ENCODE data around the gene LTBR. TPM values are rescaled to one million over a fixed set of nuclear protein-coding genes. Genes with fewer than 3 reads are reported as not detected.

Gene LTBR
- polyA plus RNA-seq, 1 donor from 2014 or later = not detected

GRCh38 chr12:6376079-6376869 is 7.7 kb upstream of the LTBR start:
- no peaks in the 10 kb centered on the region for H4K20me1 ChIP-seq (ENCODE audit: insufficient read depth)
- no peaks in the 10 kb centered on the region for H3K79me2 ChIP-seq (replicated peaks; ENCODE audit: insufficient read depth, low read length)
- H3K27me3 ChIP-seq (ENCODE audit: insufficient read depth, low read depth, low read length) = no peaks in the 10 kb centered on the region
- no peak overlapping the region for H3K27ac ChIP-seq (ENCODE audit: low read length)
- H3K9ac ChIP-seq (ENCODE audit: low read length) = no peak overlapping the region
- H3K9me3 ChIP-seq (ENCODE audit: low read length) = no peaks in the 10 kb centered on the region
- H2AFZ ChIP-seq (ENCODE audit: low read depth, low read length) = no peak overlapping the region
- H3K4me3 ChIP-seq (ENCODE audit: low read length) = no peak overlapping the region
- H3K36me3 ChIP-seq (ENCODE audit: insufficient read depth, low read length) = no peaks in the 10 kb centered on the region
- H3K9me2 ChIP-seq (ENCODE audit: insufficient read depth, low read length) = no peaks in the 10 kb centered on the region
- no peak overlapping the region for H3K4me2 ChIP-seq (ENCODE audit: low read length)
- TF ChIP-seq EP300 (conservative IDR thresholded peaks at IDR 0.05; ENCODE audit: poor library complexity, severe bottlenecking) (no peak), POLR2AphosphoS5 (IDR thresholded peaks at IDR 0.05) (no peak), CTCF (IDR thresholded peaks at IDR 0.05; ENCODE audit: poor library complexity, severe bottlenecking) (no peak), REST (IDR thresholded peaks at IDR 0.05; ENCODE audit: borderline replicate concordance) (no peak), MXI1 (conservative IDR thresholded peaks at IDR 0.05; ENCODE audit: poor library complexity, severe bottlenecking) (no peak), TAF1 (IDR thresholded peaks at IDR 0.05; ENCODE audit: low read depth) (no peak), RAD21 (conservative IDR thresholded peaks at IDR 0.05) (no peak), EZH2 (IDR thresholded peaks at IDR 0.05; ENCODE audit: borderline replicate concordance, insufficient read depth, low read length, poor library complexity, severe bottlenecking) (no peak), SMC3 (conservative IDR thresholded peaks at IDR 0.05; ENCODE audit: poor library complexity) (no peak)
- no peaks in the 10 kb centered on the region for H3F3A ChIP-seq (ENCODE audit: insufficient read depth, low read length, poor library complexity, severe bottlenecking)

DNA sequence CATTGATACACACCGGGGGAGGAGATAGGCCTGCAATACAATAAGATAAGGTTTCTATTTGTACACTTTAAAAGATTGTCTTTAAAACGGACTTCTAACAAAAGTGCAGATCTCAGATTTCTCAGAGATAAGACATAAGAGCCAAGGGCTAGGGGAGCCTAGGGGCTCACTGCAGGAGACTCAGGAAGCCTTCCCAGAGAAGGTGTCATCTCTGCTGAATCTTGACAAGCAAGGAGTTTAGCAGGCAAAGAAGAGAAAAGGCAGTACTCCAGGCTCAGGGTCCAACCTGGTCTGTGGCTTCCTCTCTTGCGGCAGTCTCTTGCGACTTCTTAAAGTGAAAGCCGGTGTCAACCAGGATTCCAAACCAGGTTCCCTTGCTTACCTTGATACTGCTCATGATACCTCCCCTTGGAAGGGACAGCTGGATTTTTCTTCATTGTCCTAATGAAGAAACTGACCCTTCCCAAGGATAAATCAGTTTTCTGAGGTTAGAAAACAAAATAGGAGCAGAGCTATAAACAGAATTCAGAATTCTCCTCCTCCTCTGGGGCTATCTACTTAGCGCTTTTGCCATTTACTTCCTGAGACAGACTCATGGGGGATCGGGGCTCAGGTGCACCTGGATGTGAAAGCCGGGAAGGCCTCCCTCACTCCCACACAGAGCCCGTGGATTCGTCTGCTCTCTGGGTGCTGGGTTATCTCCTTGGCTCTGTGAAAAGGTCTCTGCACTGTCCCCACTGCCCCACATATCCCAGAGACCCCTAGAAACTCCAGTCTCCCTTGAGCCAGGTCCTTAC is 6.9 kb upstream of the LTBR start:
- Histone ChIP-seq H3K79me2 (replicated peaks; ENCODE audit: insufficient read depth, low read length) (no peaks in the 10 kb centered on the region), H3K4me3 (ENCODE audit: low read length) (no peak overlapping the region), H3K4me2 (ENCODE audit: low read length) (no peak overlapping the region), H2AFZ (ENCODE audit: low read depth, low read length) (no peak overlapping the region), H3K9ac (ENCODE audit: low read length) (no peak overlapping the region), H3K27me3 (ENCODE audit: insufficient read depth, low read depth, low read length) (no peaks in the 10 kb centered on the region), H3F3A (ENCODE audit: insufficient read depth, low read length, poor library complexity, severe bottlenecking) (no peaks in the 10 kb centered on the region), H3K27ac (ENCODE audit: low read length) (no peak overlapping the region), H4K20me1 (ENCODE audit: insufficient read depth) (no peaks in the 10 kb centered on the region), H3K36me3 (ENCODE audit: insufficient read depth, low read length) (no peaks in the 10 kb centered on the region), H3K9me2 (ENCODE audit: insufficient read depth, low read length) (no peaks in the 10 kb centered on the region), H3K9me3 (ENCODE audit: low read length) (no peaks in the 10 kb centered on the region)
- TF ChIP-seq MXI1 (conservative IDR thresholded peaks at IDR 0.05; ENCODE audit: poor library complexity, severe bottlenecking) = no peak
- no peak for TF ChIP-seq CTCF (IDR thresholded peaks at IDR 0.05; ENCODE audit: poor library complexity, severe bottlenecking)
- TF ChIP-seq EZH2 (IDR thresholded peaks at IDR 0.05; ENCODE audit: borderline replicate concordance, insufficient read depth, low read length, poor library complexity, severe bottlenecking) = no peak
